Left lung (tissue), 10 donors: Measurements from ENCODE around the gene TAOK2. TPM values are rescaled to one million over a fixed set of nuclear protein-coding genes. Genes with fewer than 3 reads are reported as not detected.

Source experiments
- ATAC-seq: fragments of 200-7000 bp; cut with Tn5 transposase; one replicate; pipeline ENCODE4 v1.9.1; 2020; ENCODE audit warnings: moderate library complexity
- DNase-seq, 4 donors: peaks; one replicate each; pipeline ENCODE4 v3.0.0-alpha.2; 2013 to 2020
- H3K27ac ChIP-seq, 2 donors: fragments of 200-600 bp; sonication (generic) in 1 of 2; one replicate each; pipeline versions ENCODE4 v1.5.0 to v1.8.0; 2020 to 2021
- H3K27me3 ChIP-seq, 2 donors: fragments of 200-600 bp; sonication (generic) in 1 of 2; one replicate each; pipeline versions ENCODE4 v1.5.0 to v1.8.0; 2020 to 2021
- H3K36me3 ChIP-seq, 2 donors: fragments of 200-600 bp; sonication (generic) in 1 of 2; one replicate each; pipeline versions ENCODE4 v1.5.0 to v1.8.0; 2020 to 2021
- H3K4me1 ChIP-seq, 2 donors: fragments of 200-600 bp; one replicate each; pipeline ENCODE4 v1.8.0; 2021
- H3K4me3 ChIP-seq, 2 donors: fragments of 200-600 bp; sonication (generic) in 1 of 2; one replicate each; pipeline versions ENCODE4 v1.5.0 to v1.8.0; 2020 to 2021; ENCODE audit warnings: mild to moderate bottlenecking in 1 of 2
- H3K9me3 ChIP-seq, 2 donors: fragments of 200-600 bp; sonication (generic) in 1 of 2; one replicate each; pipeline versions ENCODE4 v1.5.0 to v1.8.0; 2020 to 2021
- CTCF ChIP-seq, 2 donors: fragments of 200-600 bp; sonication (generic) in 1 of 2; IDR thresholded peaks; one replicate each; pipeline versions ENCODE4 v1.5.0 to v1.8.0; 2021; ENCODE audit warnings: antibody characterized with exemption in 2 of 2
- intact Hi-C, 2 donors: fragments of 100-400 bp; cut with DNase I; formaldehyde crosslinking; loops; one replicate each; pipeline versions ENCODE4 v1.11.2 to v1.14.2; 2022
- polyA plus RNA-seq, 6 donors: library from polyadenylated mRNA; unstranded; fragments of 120-200 nt; gene quantifications; one replicate each; pipeline ENCODE4 v1.2.1, GENCODE V29; 2013; ENCODE audit not compliant: insufficient read length in 6 of 6
- total RNA-seq, 2 donors: library from RNA; stranded (reverse); fragmentation: NEBNext Ultra II Directional; extraction: Animal tissue kit (Norgen Biotek cat#: 25700); gene quantifications; one replicate each; pipeline ENCODE4 v1.2.1, GENCODE V29; 2021
- donor health status: DM: no; HTN: yes; CAD: no.
- donor health status: DM: no; HTN: no; CAD: no.

The TAOK2 gene
- total and polyA plus RNA-seq, 8 donors = 47.5 to 71.4 (median 57.4) TPM

- peaks cover 3 to 24% of the 10 kb centered on the region in 2 donors for H3K4me1 ChIP-seq
- H3K27me3 ChIP-seq = no peaks in the 10 kb centered on the region
- H3K36me3 ChIP-seq = peaks cover 0 to 55% of the 10 kb centered on the region in 2 donors
- H3K9me3 ChIP-seq = no peaks in the 10 kb centered on the region
- ATAC-seq (no peak), DNase-seq (no peak)
- intact Hi-C loops = no loop called here
- H3K27ac ChIP-seq = no peak overlapping the region
- no peak overlapping the region for H3K4me3 ChIP-seq
- TF ChIP-seq CTCF (IDR thresholded peaks at IDR 0.05) = no peak
Observed at GRCh38 chr16:29968205-29968604, 5.5 kb upstream of the TAOK2 start.

GRCh38 chr16:29971304-29971703, 2.4 kb upstream of the TAOK2 start:
- intact Hi-C loops = no loop called here
- peaks cover 18 to 28% of the 10 kb centered on the region in 2 donors for H3K4me1 ChIP-seq
- H3K4me3 ChIP-seq = no peak overlapping the region
- no peak overlapping the region for H3K27ac ChIP-seq
- no peaks in the 10 kb centered on the region for H3K9me3 ChIP-seq
- no peak for DNase-seq
- H3K36me3 ChIP-seq = peaks cover 0 to 49% of the 10 kb centered on the region in 2 donors
- H3K27me3 ChIP-seq = no peaks in the 10 kb centered on the region
- TF ChIP-seq CTCF (IDR thresholded peaks at IDR 0.05) = no peak
- no peak for ATAC-seq

GRCh38 chr16:29972500-29972899, 1.2 kb upstream of the TAOK2 start:
- no peak overlapping the region for H3K4me3 ChIP-seq
- H3K36me3 ChIP-seq = peaks cover 0 to 42% of the 10 kb centered on the region in 2 donors
- peak overlapping the region in 1 of 2 donors; percentile 91 for H3K27ac ChIP-seq
- DNase-seq (no peak), ATAC-seq (no peak)
- no peaks in the 10 kb centered on the region for H3K27me3 ChIP-seq
- intact Hi-C loops = no loop called here
- peaks cover 29 to 35% of the 10 kb centered on the region in 2 donors for H3K4me1 ChIP-seq
- no peak for TF ChIP-seq CTCF (IDR thresholded peaks at IDR 0.05)
- no peaks in the 10 kb centered on the region for H3K9me3 ChIP-seq

- Histone ChIP-seq H3K27me3 (no peaks in the 10 kb centered on the region), H3K27ac (peak overlapping the region in 1 of 2 donors; percentile 91), H3K4me1 (peaks cover 29 to 39% of the 10 kb centered on the region in 2 donors), H3K4me3 (peak overlapping the region in 1 of 2 donors; percentile 97), H3K9me3 (no peaks in the 10 kb centered on the region), H3K36me3 (peaks cover 0 to 42% of the 10 kb centered on the region in 2 donors)
- intact Hi-C loops = no loop called here
- ATAC-seq = no peak
- no peak for TF ChIP-seq CTCF (IDR thresholded peaks at IDR 0.05)
- no peak for DNase-seq
Observed at GRCh38 chr16:29972992-29973383, 680 bp upstream of the TAOK2 start.

GRCh38 chr16:29974291-29975133, 844 bp downstream of the TAOK2 start:
- DNase-seq = peak in 3 of 4 donors; percentile 43 to 81 (median 54)
- H3K4me1 ChIP-seq = peaks cover 29 to 47% of the 10 kb centered on the region in 2 donors
- H3K27me3 ChIP-seq = no peaks in the 10 kb centered on the region
- peaks cover 0 to 42% of the 10 kb centered on the region in 2 donors for H3K36me3 ChIP-seq
- peak overlapping the region; percentile 81 to 97 for H3K4me3 ChIP-seq
- intact Hi-C loops = no loop called here
- H3K27ac ChIP-seq = peak overlapping the region; percentile 88 to 91
- peak; percentile 21 for ATAC-seq
- TF ChIP-seq CTCF (IDR thresholded peaks at IDR 0.05) = no peak
- H3K9me3 ChIP-seq = no peaks in the 10 kb centered on the region
